ENCODE measurements around the gene MIPOL1. TPM values are rescaled to one million over a fixed set of nuclear protein-coding genes. Genes with fewer than 3 reads are reported as not detected.

The MIPOL1 gene
- total and polyA plus RNA-seq, 9 of the 15 experiments (the other 6 are each of a cell fraction or from before 2014, with no cell fraction given), result 6.7 to 21.9 (median 12.4) TPM

GRCh38 chr14:37594971-37595808 is 397.5 kb downstream of the MIPOL1 start, which contains the start of the genes FOXA1 and TTC6:
TSS of gene FOXA1 (minus strand) at chr14:37595249. CDS start at chr14:37594972, 277 bp downstream.
TSS of gene TTC6 (plus strand) at chr14:37595629. CDS start at chr14:37622065, 26,436 bp downstream.
- ChIA-PET CTCF (ENCODE audit: low intra/inter-chr PET ratio) (interaction anchor here (1.2 kb wide), 1 partner anchor 349 kb away, joined by 4 read pairs; no protein-coding TSS in a partner anchor), POLR2A (interaction anchor here (0.6 to 0.8 kb wide), 2 partner anchors 115 to 398 kb away, joined by 3 to 4 read pairs; partner anchors contain the start of gene MIPOL1)
- H3K79me2 ChIP-seq (ENCODE audit: control insufficient read depth, insufficient read depth, low read length), result peaks cover 2% of the 10 kb centered on the region; the same call in 2 of the 3 replicates
- no peaks in the 10 kb centered on the region for H3K36me3 ChIP-seq (ENCODE audit: control insufficient read depth, insufficient read depth, low read length)
- peak within 1 kb of the TSS; percentile 69 for H3K4me2 ChIP-seq (ENCODE audit: insufficient read depth, low read length)
- H3K27ac ChIP-seq (ENCODE audit: extremely low read depth, low read depth, low read length), result peak within 1 kb of the TSS; percentile 72
- H4K20me1 ChIP-seq (replicated peaks; ENCODE audit: control insufficient read depth, insufficient read depth, low read length), result no peaks in the 10 kb centered on the region
- FAIRE-seq (no peak), ATAC-seq (peak; percentile 66), DNase-seq (ENCODE audit: extremely low read depth in 1 of 4, low spot score in 3 of 4) (peak; percentile 55 to 65 (median 59))
- in situ Hi-C loops (cut with MboI), result loop anchor here (25.0 kb wide), 1 partner anchor 333 kb away; no protein-coding TSS in a partner anchor
- peak within 1 kb of the TSS; percentile 56 for H3K4me3 ChIP-seq
- H2AFZ ChIP-seq (ENCODE audit: low read depth, low read length), result peak within 1 kb of the TSS; percentile 89
- peaks cover 3 to 26% of the 10 kb centered on the region in 2 experiments; a peak in 4 of 5 replicates for H3K4me1 ChIP-seq (replicated peaks in 1 of 2; ENCODE audit: control insufficient read depth in 2 of 2, insufficient read depth in 2 of 2, low read length in 2 of 2)
- peak within 1 kb of the TSS; percentile 65 to 90 for H3K9ac ChIP-seq (ENCODE audit: insufficient read depth in 1 of 2, low read depth in 2 of 2, low read length in 2 of 2)
- H3K9me1 ChIP-seq (ENCODE audit: control insufficient read depth, insufficient read depth, low read length), result no peaks in the 10 kb centered on the region
- no peaks in the 10 kb centered on the region for H3K27me3 ChIP-seq (ENCODE audit: control insufficient read depth in 2 of 2, insufficient read depth in 2 of 2, low read length in 2 of 2)
- WGBS (ENCODE audit: insufficient coverage, low coverage, missing lambda C conversion rate), result 0% methylated on average over 2 of the region's 92 CpGs
- no TSS peak for BruUV-seq (replicated peaks)
- intact Hi-C loops (cut with micrococcal nuclease), result loop anchor here (2.0 kb wide), 2 partner anchors 278 to 348 kb away; no protein-coding TSS in a partner anchor
- H3K9me3 ChIP-seq (replicated peaks; ENCODE audit: control insufficient read depth, insufficient read depth, low read depth, low read length), result no peaks in the 10 kb centered on the region; the same call in 1 of the 2 replicates
- TF ChIP-seq PHF8 (IDR thresholded peaks at IDR 0.05; ENCODE audit: borderline replicate concordance, low read length) (peak; percentile 46; the same call in 1 of the 2 replicates), MBD2 (IDR thresholded peaks at IDR 0.05; ENCODE audit: borderline replicate concordance, low read depth) (no peak), RFX7 (CRISPR knock-in tag; IDR thresholded peaks at IDR 0.05) (no peak), CBFA2T2 (conservative IDR thresholded peaks at IDR 0.05) (no peak), ZNF586 (CRISPR knock-in tag; conservative IDR thresholded peaks at IDR 0.05) (no peak), RBM25 (IDR thresholded peaks at IDR 0.05; ENCODE audit: low read depth, low read length, severe bottlenecking) (no peak), GTF2A2 (tag; IDR thresholded peaks at IDR 0.05) (no peak), PCBP1 (IDR thresholded peaks at IDR 0.05; ENCODE audit: low read depth, low read length, poor library complexity, severe bottlenecking) (peak; percentile 54), SIN3A (IDR thresholded peaks at IDR 0.05; ENCODE audit: borderline replicate concordance in 2 of 2, control insufficient read depth in 1 of 2, low read depth in 2 of 2, low read length in 2 of 2) (no peak), HNRNPK (IDR thresholded peaks at IDR 0.05; ENCODE audit: low read depth, low read length, poor library complexity, severe bottlenecking) (no peak), ZNF561 (CRISPR knock-in tag; conservative IDR thresholded peaks at IDR 0.05) (no peak), TAL1 (IDR thresholded peaks at IDR 0.05) (no peak), ARNT (IDR thresholded peaks at IDR 0.05) (no peak), CGGBP1 (CRISPR knock-in tag; IDR thresholded peaks at IDR 0.05) (no peak), NCOA2 (IDR thresholded peaks at IDR 0.05; ENCODE audit: partially characterized antibody in 2 of 2) (no peak), CBX1 (IDR thresholded peaks at IDR 0.05; ENCODE audit: low read depth) (no peak), PHF20 (IDR thresholded peaks at IDR 0.05; ENCODE audit: partially characterized antibody) (no peak), FOXJ3 (CRISPR knock-in tag; IDR thresholded peaks at IDR 0.05) (no peak), UBTF (IDR thresholded peaks at IDR 0.05; ENCODE audit: borderline replicate concordance in 1 of 2, low read depth in 2 of 2, low read length in 2 of 2) (peak in 1 of 2 experiments; percentile 24; a peak in 1 of 4 replicates), PTBP1 (IDR thresholded peaks at IDR 0.05; ENCODE audit: low read depth, low read length) (no peak)

Measured in K562 (cell line).